MG63 (cell line): ENCODE data around the gene ZMPSTE24. TPM values are rescaled to one million over a fixed set of nuclear protein-coding genes. Genes with fewer than 3 reads are reported as not detected.
A peak's percentile ranks its signal among the peaks of the same experiment; 100 is the strongest.
"Not testable (repeated sequence)": the region's sequence is repeated elsewhere in the genome, so short reads cannot be mapped to it uniquely, and the experiment has no call there.

ENCODE experiments used
- DNase-seq: peaks from one replicate; pipeline ENCODE4 v3.0.0-alpha.2; 2020
- H3K27me3 ChIP-seq: fragments of 250-450 bp; sonication (Bioruptor Pico); 2 replicates; pipeline ENCODE4 v1.5.1; 2020; ENCODE audit warnings: mild to moderate bottlenecking, moderate library complexity
- H3K36me3 ChIP-seq: fragments of 250-450 bp; sonication (Bioruptor Pico); 2 replicates; pipeline ENCODE4 v1.5.1; 2020; ENCODE audit warnings: mild to moderate bottlenecking, moderate library complexity
- H3K4me3 ChIP-seq: fragments of 250-450 bp; sonication (Bioruptor Pico); 2 replicates; pipeline ENCODE4 v1.5.1; 2020; ENCODE audit warnings: mild to moderate bottlenecking, moderate library complexity
- H3K9me3 ChIP-seq: fragments of 250-450 bp; sonication (Bioruptor Pico); 2 replicates; pipeline ENCODE4 v1.5.1; 2020; ENCODE audit warnings: mild to moderate bottlenecking, moderate library complexity
- total RNA-seq: library from RNA; depleted of rRNA; stranded (reverse); fragments of >200 nt; shearing (Covaris generic); gene quantifications from 2 replicates; pipeline ENCODE4 v1.2.3, GENCODE V29; 2014; ENCODE audit warnings: low replicate concordance; rRNA removed

The ZMPSTE24 gene
- total RNA-seq, 1 experiment from 2014 or later, result 36.7 TPM

GRCh38 chr1:40332695-40333094 is 74.7 kb downstream of the ZMPSTE24 start:
- DNase-seq, result no peak
- Histone ChIP-seq H3K9me3 (no peaks in the 10 kb centered on the region), H3K27me3 (no peaks in the 10 kb centered on the region), H3K36me3 (no peaks in the 10 kb centered on the region), H3K4me3 (no peak overlapping the region)

DNA sequence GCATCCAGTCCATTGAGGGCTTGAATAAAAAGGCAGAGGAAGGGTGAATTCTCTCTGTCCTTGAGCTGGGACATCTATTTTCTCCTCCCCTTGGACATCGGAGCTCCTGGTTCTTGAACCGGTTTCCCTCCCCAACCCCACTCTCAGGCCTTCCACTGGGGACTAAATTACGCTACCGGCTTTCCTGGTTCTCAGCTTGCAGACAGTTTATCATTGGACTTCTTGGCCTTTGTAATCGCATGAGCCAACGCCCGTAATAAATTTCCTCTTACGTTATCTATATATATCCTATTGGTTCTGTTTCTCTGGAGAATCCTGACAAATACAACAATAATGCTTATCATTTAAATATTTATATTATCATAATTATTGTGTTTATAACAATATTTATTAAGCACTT is 79.4 kb downstream of the ZMPSTE24 start:
- Histone ChIP-seq H3K36me3 (no peaks in the 10 kb centered on the region), H3K9me3 (peaks cover 7% of the 10 kb centered on the region), H3K27me3 (no peaks in the 10 kb centered on the region), H3K4me3 (no peak overlapping the region)
- DNase-seq, result no peak

DNA sequence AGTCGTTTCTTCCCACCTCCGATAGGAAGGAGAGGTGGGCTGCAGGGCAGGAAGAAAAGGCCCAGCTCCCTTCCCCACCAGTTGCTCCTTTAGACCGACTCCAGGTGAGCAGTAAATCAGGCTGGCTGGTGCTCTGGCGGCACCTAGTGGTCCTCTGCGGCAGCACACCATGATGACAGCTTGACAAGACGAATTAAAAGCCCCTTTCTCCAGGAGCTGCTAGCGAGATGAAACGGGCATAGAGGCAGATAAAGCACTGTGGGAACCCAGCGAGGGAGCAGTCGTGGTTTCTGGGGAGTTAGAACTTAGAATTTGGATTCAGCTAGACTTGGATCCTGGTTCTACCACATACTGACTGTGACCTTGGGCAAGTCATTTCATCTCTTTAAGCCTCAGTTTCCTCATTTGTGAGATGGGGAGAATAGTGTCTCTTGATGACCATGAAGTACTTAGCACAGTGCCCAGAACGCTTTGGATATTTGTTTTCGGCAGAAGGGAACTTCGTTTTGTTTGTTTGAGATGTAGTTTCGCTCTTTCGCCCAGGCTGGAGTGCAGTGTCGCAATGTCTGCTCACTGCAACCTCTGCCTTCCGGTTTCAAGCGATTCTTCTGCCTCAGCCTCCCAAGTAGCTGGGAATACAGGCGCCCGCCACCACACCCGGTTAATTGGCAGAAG is 80.8 kb downstream of the ZMPSTE24 start:
- Histone ChIP-seq H3K4me3 (no peak overlapping the region), H3K27me3 (no peaks in the 10 kb centered on the region), H3K9me3 (peaks cover 7% of the 10 kb centered on the region), H3K36me3 (no peaks in the 10 kb centered on the region)
- DNase-seq, result peak; percentile 68

GRCh38 chr1:40339420-40340323 is 81.6 kb downstream of the ZMPSTE24 start:
- no peak for DNase-seq
- no peak overlapping the region for H3K4me3 ChIP-seq
- no peaks in the 10 kb centered on the region for H3K27me3 ChIP-seq
- no peaks in the 10 kb centered on the region for H3K36me3 ChIP-seq
- peaks cover 7% of the 10 kb centered on the region for H3K9me3 ChIP-seq

DNA sequence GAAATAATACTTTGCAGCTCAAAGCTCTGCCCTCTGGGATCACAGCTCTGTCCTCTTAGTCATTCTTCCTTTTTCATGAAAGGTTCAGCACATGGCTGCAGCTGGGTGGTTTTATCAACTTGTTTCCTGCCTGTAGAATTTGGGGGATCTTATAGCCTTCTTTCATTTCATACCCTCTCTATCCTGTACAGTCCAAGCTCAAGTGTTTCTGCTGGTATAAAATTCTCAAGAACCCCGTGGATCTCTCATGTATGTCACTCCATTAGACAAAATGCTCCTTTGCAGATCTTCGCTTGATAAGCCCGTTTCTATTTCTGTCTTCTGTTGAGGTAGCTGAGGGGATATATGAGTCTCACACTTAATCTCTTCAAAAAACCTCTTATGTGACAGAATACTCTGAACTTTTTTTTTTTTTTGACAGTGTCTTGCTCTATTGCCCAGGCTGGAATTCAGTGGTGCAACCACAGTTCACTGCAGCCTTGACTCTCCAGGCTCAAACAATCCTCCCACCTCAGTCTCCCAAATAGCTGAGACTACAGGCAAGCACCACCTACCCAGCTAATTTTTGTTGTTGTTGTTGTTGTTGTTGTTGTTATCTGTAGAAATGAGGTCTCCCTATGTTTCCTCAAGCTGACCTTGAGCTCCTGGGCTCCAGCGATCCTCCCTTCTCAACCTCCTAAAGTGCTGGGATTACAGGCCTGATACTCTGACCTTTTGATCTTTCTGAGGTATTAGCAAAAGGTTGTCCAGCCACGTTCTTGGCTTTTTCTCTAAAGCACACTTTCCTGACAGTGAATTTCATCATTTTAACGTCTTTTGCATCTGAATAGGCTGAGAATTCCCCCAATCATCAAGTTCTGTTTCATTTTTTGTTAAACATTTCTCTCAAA is 83.7 kb downstream of the ZMPSTE24 start:
- no peak for DNase-seq
- H3K4me3 ChIP-seq, result no peak overlapping the region
- H3K9me3 ChIP-seq, result peaks cover 7% of the 10 kb centered on the region
- no peaks in the 10 kb centered on the region for H3K36me3 ChIP-seq
- no peaks in the 10 kb centered on the region for H3K27me3 ChIP-seq

DNA sequence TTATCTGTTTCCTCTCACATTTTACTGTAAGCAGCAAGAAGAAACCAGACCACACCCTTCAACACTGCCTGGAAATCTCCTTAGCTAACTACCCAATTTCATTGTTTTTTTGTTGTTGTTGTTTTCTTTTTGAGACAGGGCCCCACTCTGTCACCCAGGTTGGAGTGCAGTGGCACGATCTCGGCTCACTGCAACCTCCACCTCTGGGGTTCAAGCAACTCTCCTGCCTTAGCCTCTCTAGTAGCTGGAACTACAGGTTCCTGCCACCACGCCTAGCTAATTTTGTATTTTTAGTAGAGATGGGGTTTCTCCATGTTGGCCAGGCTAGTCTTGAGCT is 84.3 kb downstream of the ZMPSTE24 start:
- not testable (repeated sequence) for DNase-seq, H3K27me3 ChIP-seq, H3K36me3 ChIP-seq, H3K9me3 ChIP-seq, H3K4me3 ChIP-seq

Other genes with a start within 250 kb of the ZMPSTE24 start
- gene CAP1, start 217.5 kb upstream of the ZMPSTE24 start, total RNA-seq, result 164 and 175 TPM in 2 replicates
- gene PPT1, start 161.0 kb upstream of the ZMPSTE24 start, total RNA-seq, result 67.5 and 97.0 TPM in 2 replicates
- gene RLF, start 96.8 kb upstream of the ZMPSTE24 start, total RNA-seq, result 3.6 and 4.0 TPM in 2 replicates
- not detected in 2 replicates for gene TMCO2, start 10.3 kb upstream of the ZMPSTE24 start, total RNA-seq
- gene COL9A2, start 59.0 kb downstream of the ZMPSTE24 start, total RNA-seq, result 2.0 TPM in 1 of 2 replicates, not detected in the other
- 95.8 and 98.2 TPM in 2 replicates for gene SMAP2, start 115.5 kb downstream of the ZMPSTE24 start, total RNA-seq
- gene ZFP69B, start 192.2 kb downstream of the ZMPSTE24 start, total RNA-seq, result 0.66 and 7.2 TPM in 2 replicates
- 2.6 and 2.8 TPM in 2 replicates for gene ZFP69, start 219.1 kb downstream of the ZMPSTE24 start, total RNA-seq